Measurements from ENCODE around the gene DYSF. TPM values are rescaled to one million over a fixed set of nuclear protein-coding genes. Genes with fewer than 3 reads are reported as not detected.

The DYSF gene
- polyA plus RNA-seq, 1 donor (not counting 4 experiments of a cell fraction or from before 2014, with no cell fraction given) = 8.2 TPM

- Histone ChIP-seq H3K79me2 (ENCODE audit: control insufficient read depth, insufficient read depth, low read length) (no peaks in the 10 kb centered on the region), H4K20me1 (ENCODE audit: control insufficient read depth, extremely low read depth, insufficient read depth, low read length) (no peaks in the 10 kb centered on the region), H3K4me1 (ENCODE audit: control insufficient read depth, extremely low read depth, insufficient read depth, low read length) (no peaks in the 10 kb centered on the region), H3K4me3 (ENCODE audit: control insufficient read depth in 2 of 3, extremely low read depth in 1 of 3, insufficient read depth in 2 of 3, low read depth in 1 of 3, low read length in 3 of 3) (no peak overlapping the region), H3K9me3 (ENCODE audit: control insufficient read depth, low read depth, low read length) (no peaks in the 10 kb centered on the region), H2AFZ (ENCODE audit: control insufficient read depth, low read length) (no peak overlapping the region), H3K36me3 (ENCODE audit: control insufficient read depth in 2 of 2, extremely low read depth in 1 of 2, insufficient read depth in 2 of 2, low read length in 2 of 2) (no peaks in the 10 kb centered on the region), H3K9me1 (ENCODE audit: control insufficient read depth, extremely low read depth, insufficient read depth, low read length) (no peaks in the 10 kb centered on the region), H3K4me2 (ENCODE audit: control insufficient read depth, extremely low read depth, insufficient read depth, low read depth, low read length) (no peak overlapping the region), H3K27ac (ENCODE audit: control insufficient read depth, insufficient read depth, low read length) (no peak overlapping the region), H3K9ac (ENCODE audit: control insufficient read depth, extremely low read depth, insufficient read depth, low read length) (no peak overlapping the region), H3K27me3 (ENCODE audit: control insufficient read depth, extremely low read depth, insufficient read depth, low read length) (peaks cover 18% of the 10 kb centered on the region)
- no peak for FAIRE-seq
- DNase-seq (ENCODE audit: low read depth, low spot score) = no peak
- dilution Hi-C loops (cut with MboI; ENCODE audit: extremely low pct_ligation_motif_present, low sequenced_read_pairs) = no loop called here
- TF ChIP-seq CTCF (optimal IDR thresholded peaks at IDR 0.05 in 1 of 3, IDR thresholded peaks at IDR 0.05 in 1 of 3, conservative IDR thresholded peaks at IDR 0.05 in 1 of 3; ENCODE audit: extremely low read depth in 1 of 3, insufficient read depth in 2 of 3, low read length in 3 of 3) (no peak), EZH2 (IDR thresholded peaks at IDR 0.05; ENCODE audit: low read length) (no peak)
These were observed 242.1 kb downstream of the DYSF start for GRCh38 chr2:71695235-71696120.

GRCh38 chr2:71696381-71696780, 243.0 kb downstream of the DYSF start:
- H3K4me3 ChIP-seq (ENCODE audit: control insufficient read depth in 2 of 3, extremely low read depth in 1 of 3, insufficient read depth in 2 of 3, low read depth in 1 of 3, low read length in 3 of 3) = no peak overlapping the region
- TF ChIP-seq CTCF (optimal IDR thresholded peaks at IDR 0.05 in 1 of 3, IDR thresholded peaks at IDR 0.05 in 1 of 3, conservative IDR thresholded peaks at IDR 0.05 in 1 of 3; ENCODE audit: extremely low read depth in 1 of 3, insufficient read depth in 2 of 3, low read length in 3 of 3) = no peak
- TF ChIP-seq EZH2 (IDR thresholded peaks at IDR 0.05; ENCODE audit: low read length) = no peak
- dilution Hi-C loops (cut with MboI; ENCODE audit: extremely low pct_ligation_motif_present, low sequenced_read_pairs) = no loop called here
- H3K36me3 ChIP-seq (ENCODE audit: control insufficient read depth in 2 of 2, extremely low read depth in 1 of 2, insufficient read depth in 2 of 2, low read length in 2 of 2) = no peaks in the 10 kb centered on the region
- no peak overlapping the region for H2AFZ ChIP-seq (ENCODE audit: control insufficient read depth, low read length)
- DNase-seq (ENCODE audit: low read depth, low spot score) (no peak), FAIRE-seq (no peak)
- H4K20me1 ChIP-seq (ENCODE audit: control insufficient read depth, extremely low read depth, insufficient read depth, low read length) = no peaks in the 10 kb centered on the region
- no peaks in the 10 kb centered on the region for H3K4me1 ChIP-seq (ENCODE audit: control insufficient read depth, extremely low read depth, insufficient read depth, low read length)
- no peaks in the 10 kb centered on the region for H3K9me3 ChIP-seq (ENCODE audit: control insufficient read depth, low read depth, low read length)
- no peak overlapping the region for H3K27ac ChIP-seq (ENCODE audit: control insufficient read depth, insufficient read depth, low read length)
- no peak overlapping the region for H3K4me2 ChIP-seq (ENCODE audit: control insufficient read depth, extremely low read depth, insufficient read depth, low read depth, low read length)
- H3K79me2 ChIP-seq (ENCODE audit: control insufficient read depth, insufficient read depth, low read length) = no peaks in the 10 kb centered on the region
- H3K9me1 ChIP-seq (ENCODE audit: control insufficient read depth, extremely low read depth, insufficient read depth, low read length) = no peaks in the 10 kb centered on the region
- no peak overlapping the region for H3K9ac ChIP-seq (ENCODE audit: control insufficient read depth, extremely low read depth, insufficient read depth, low read length)
- H3K27me3 ChIP-seq (ENCODE audit: control insufficient read depth, extremely low read depth, insufficient read depth, low read length) = peaks cover 18% of the 10 kb centered on the region

Measured in keratinocyte (primary cell).